HepG2 (cell line): ENCODE data around the gene NHERF2. TPM values are rescaled to one million over a fixed set of nuclear protein-coding genes. Genes with fewer than 3 reads are reported as not detected.
A peak's percentile ranks its signal among the peaks of the same experiment; 100 is the strongest.

ENCODE experiments used
- AKAP8 ChIP-seq: sonication (generic); formaldehyde crosslinking; IDR thresholded peaks from 2 replicates; pipeline ENCODE4 v1.5.1; 2020; ENCODE audit warnings: mild to moderate bottlenecking, missing genetic modification reagents
- CAMTA2 ChIP-seq: sonication (generic); formaldehyde crosslinking; IDR thresholded peaks from 2 replicates; pipeline ENCODE4 v1.4.0; 2020; ENCODE audit warnings: mild to moderate bottlenecking, missing genetic modification reagents, borderline replicate concordance
- CBX5 ChIP-seq: sonication (generic); formaldehyde crosslinking; IDR thresholded peaks from 2 replicates; pipeline ENCODE4 v1.4.0; 2020; ENCODE audit warnings: missing genetic modification reagents, borderline replicate concordance
- CHD4 ChIP-seq: fragments of 200-600 bp; sonication (generic); IDR thresholded peaks from 2 replicates; pipeline ENCODE4 v1.7.0; 2017; ENCODE audit warnings: mild to moderate bottlenecking, low read length, borderline replicate concordance
- ERF ChIP-seq: IDR thresholded peaks from 2 replicates; pipeline ENCODE4 v1.6.1; 2018; ENCODE audit warnings: missing biosample characterization, missing genetic modification reagents
- FLYWCH1 ChIP-seq: sonication (generic); formaldehyde crosslinking; IDR thresholded peaks from 2 replicates; pipeline ENCODE4 v1.8.1; 2023; ENCODE audit warnings: mild to moderate bottlenecking, missing genetic modification reagents
- FOXA3 ChIP-seq: IDR thresholded peaks from 2 replicates; pipeline ENCODE4 v1.6.1; 2016; ENCODE audit warnings: missing genetic modification reagents, missing compliant biosample characterization
- GZF1 ChIP-seq: sonication (generic); formaldehyde crosslinking; IDR thresholded peaks from 2 replicates; pipeline ENCODE4 v1.5.1; 2020; ENCODE audit warnings: mild to moderate bottlenecking, missing genetic modification reagents
- MATR3 ChIP-seq: sonication (generic); formaldehyde crosslinking; IDR thresholded peaks from 2 replicates; pipeline ENCODE4 v1.4.0; 2020; ENCODE audit warnings: missing genetic modification reagents
- MTF2 ChIP-seq: sonication (generic); formaldehyde crosslinking; IDR thresholded peaks from 2 replicates; pipeline ENCODE4 v1.5.0; 2020; ENCODE audit warnings: missing genetic modification reagents, borderline replicate concordance
- NCOA1 ChIP-seq: sonication (generic); formaldehyde crosslinking; IDR thresholded peaks from 2 replicates; pipeline ENCODE4 v1.9.0; 2021; ENCODE audit warnings: missing genetic modification reagents
- NR1H2 ChIP-seq: sonication (generic); formaldehyde crosslinking; IDR thresholded peaks from 2 replicates; pipeline ENCODE4 v1.8.1; 2022; ENCODE audit warnings: low read depth, missing genetic modification reagents, borderline replicate concordance
- RXRB ChIP-seq: IDR thresholded peaks from 2 replicates; pipeline ENCODE4 v1.6.1; 2016; ENCODE audit warnings: borderline replicate concordance, missing genetic modification reagents, missing compliant biosample characterization
- SIX1 ChIP-seq: sonication (generic); formaldehyde crosslinking; IDR thresholded peaks from 2 replicates; pipeline ENCODE4 v1.4.0; 2020; ENCODE audit warnings: missing genetic modification reagents, borderline replicate concordance
- TBL1XR1 ChIP-seq: fragments of 150-350 bp; IDR thresholded peaks from 2 replicates; pipeline ENCODE4 v1.6.1; 2014; ENCODE audit warnings: borderline replicate concordance, low read length; ENCODE audit not compliant: partially characterized antibody
- TEAD2 ChIP-seq: sonication (generic); formaldehyde crosslinking; IDR thresholded peaks from 2 replicates; pipeline ENCODE4 v1.9.0; 2021; ENCODE audit warnings: missing genetic modification reagents
- ZKSCAN1 ChIP-seq: fragments of 150-350 bp; IDR thresholded peaks from 2 replicates; pipeline ENCODE4 v1.6.1; 2014; ENCODE audit warnings: low read length
- ZNF691 ChIP-seq: sonication (generic); formaldehyde crosslinking; IDR thresholded peaks from 2 replicates; pipeline ENCODE4 v1.4.0; 2020; ENCODE audit warnings: missing genetic modification reagents, low read depth, mild to moderate bottlenecking, borderline replicate concordance
- ZNF839 ChIP-seq: sonication (generic); formaldehyde crosslinking; IDR thresholded peaks from 2 replicates; pipeline ENCODE4 v1.4.0; 2020; ENCODE audit warnings: missing genetic modification reagents, mild to moderate bottlenecking, borderline replicate concordance
- polyA plus RNA-seq, 8 experiments: library from polyadenylated mRNA; depleted of rRNA in 3 of 8; stranded (reverse) in 7 of 8; unstranded in 1 of 8; fragments of >200 nt; fragmentation: Illumina TruSeq in 4 of 8; extraction: Trizol in 4 of 8; gene quantifications; 2 replicates each; pipeline versions ENCODE4 v1.2.1 to v1.2.3, GENCODE V29; 2011 to 2016; ENCODE audit warnings: low read depth in 4 of 8, missing spikeins in 1 of 8, mixed read lengths in 1 of 8; ENCODE audit not compliant: insufficient read depth in 1 of 8
- total RNA-seq, 5 experiments: library from RNA; depleted of rRNA; stranded (reverse); fragments of >200 nt; fragmentation: Illumina TruSeq; extraction: Trizol; gene quantifications; 2 replicates each; pipeline ENCODE4 v1.2.3, GENCODE V29; 2016; ENCODE audit warnings: low read depth in 1 of 5
- TF ChIP-seq, protein P1 (sequence below): sonication (generic); formaldehyde crosslinking; IDR thresholded peaks from 2 replicates; pipeline ENCODE4 v1.5.0; 2020; ENCODE audit warnings: missing genetic modification reagents
- TF ChIP-seq, protein P2 (sequence below): sonication (generic); formaldehyde crosslinking; IDR thresholded peaks from 2 replicates; pipeline ENCODE4 v1.4.0; 2020; ENCODE audit warnings: missing genetic modification reagents, borderline replicate concordance
- TF ChIP-seq, protein P3 (sequence below): sonication (generic); formaldehyde crosslinking; IDR thresholded peaks from 2 replicates; pipeline ENCODE4 v1.4.0; 2020; ENCODE audit warnings: missing genetic modification reagents
- TF ChIP-seq, protein P4 (sequence below): sonication (generic); formaldehyde crosslinking; IDR thresholded peaks from 2 replicates; pipeline ENCODE4 v1.8.0; 2022; ENCODE audit warnings: mild to moderate bottlenecking, missing genetic modification reagents, moderate library complexity

NHERF2 gene
- total and polyA plus RNA-seq, 2 of the 13 experiments (the other 11 are each of a cell fraction or from before 2014, with no cell fraction given) = 23.7 to 39.3 TPM

GRCh38 chr16:2009791-2010510, 16.8 kb upstream of the NHERF2 start, which contains the start of gene ZNF598 (continued):
- peak; percentile 22; the same call in 1 of the 2 replicates for TF ChIP-seq SIX1 (CRISPR knock-in tag)
- TF ChIP-seq CHD4 = no peak
- TF ChIP-seq CBX5 (CRISPR knock-in tag) = 0 out of 2 replicates have a peak, but pooled peaks have one; percentile 20
- peak; percentile 58 for TF ChIP-seq ERF
- TF ChIP-seq, protein P1, sequence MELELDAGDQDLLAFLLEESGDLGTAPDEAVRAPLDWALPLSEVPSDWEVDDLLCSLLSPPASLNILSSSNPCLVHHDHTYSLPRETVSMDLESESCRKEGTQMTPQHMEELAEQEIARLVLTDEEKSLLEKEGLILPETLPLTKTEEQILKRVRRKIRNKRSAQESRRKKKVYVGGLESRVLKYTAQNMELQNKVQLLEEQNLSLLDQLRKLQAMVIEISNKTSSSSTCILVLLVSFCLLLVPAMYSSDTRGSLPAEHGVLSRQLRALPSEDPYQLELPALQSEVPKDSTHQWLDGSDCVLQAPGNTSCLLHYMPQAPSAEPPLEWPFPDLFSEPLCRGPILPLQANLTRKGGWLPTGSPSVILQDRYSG (CRISPR knock-in tag) = no peak
- no peak for TF ChIP-seq ZNF839
- no peak for TF ChIP-seq GZF1
- TF ChIP-seq AKAP8 (CRISPR knock-in tag) = no peak
- TF ChIP-seq, protein P2, sequence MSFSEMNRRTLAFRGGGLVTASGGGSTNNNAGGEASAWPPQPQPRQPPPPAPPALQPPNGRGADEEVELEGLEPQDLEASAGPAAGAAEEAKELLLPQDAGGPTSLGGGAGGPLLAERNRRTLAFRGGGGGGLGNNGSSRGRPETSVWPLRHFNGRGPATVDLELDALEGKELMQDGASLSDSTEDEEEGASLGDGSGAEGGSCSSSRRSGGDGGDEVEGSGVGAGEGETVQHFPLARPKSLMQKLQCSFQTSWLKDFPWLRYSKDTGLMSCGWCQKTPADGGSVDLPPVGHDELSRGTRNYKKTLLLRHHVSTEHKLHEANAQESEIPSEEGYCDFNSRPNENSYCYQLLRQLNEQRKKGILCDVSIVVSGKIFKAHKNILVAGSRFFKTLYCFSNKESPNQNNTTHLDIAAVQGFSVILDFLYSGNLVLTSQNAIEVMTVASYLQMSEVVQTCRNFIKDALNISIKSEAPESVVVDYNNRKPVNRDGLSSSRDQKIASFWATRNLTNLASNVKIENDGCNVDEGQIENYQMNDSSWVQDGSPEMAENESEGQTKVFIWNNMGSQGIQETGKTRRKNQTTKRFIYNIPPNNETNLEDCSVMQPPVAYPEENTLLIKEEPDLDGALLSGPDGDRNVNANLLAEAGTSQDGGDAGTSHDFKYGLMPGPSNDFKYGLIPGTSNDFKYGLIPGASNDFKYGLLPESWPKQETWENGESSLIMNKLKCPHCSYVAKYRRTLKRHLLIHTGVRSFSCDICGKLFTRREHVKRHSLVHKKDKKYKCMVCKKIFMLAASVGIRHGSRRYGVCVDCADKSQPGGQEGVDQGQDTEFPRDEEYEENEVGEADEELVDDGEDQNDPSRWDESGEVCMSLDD (CRISPR knock-in tag) = no peak
- peak; percentile 81; the same call in 1 of the 2 replicates for TF ChIP-seq CAMTA2 (CRISPR knock-in tag)
- TF ChIP-seq RXRB (CRISPR knock-in tag) = peak; percentile 30; the same call in 1 of the 2 replicates
- TF ChIP-seq FOXA3 (CRISPR knock-in tag) = no peak
- TF ChIP-seq, protein P3, sequence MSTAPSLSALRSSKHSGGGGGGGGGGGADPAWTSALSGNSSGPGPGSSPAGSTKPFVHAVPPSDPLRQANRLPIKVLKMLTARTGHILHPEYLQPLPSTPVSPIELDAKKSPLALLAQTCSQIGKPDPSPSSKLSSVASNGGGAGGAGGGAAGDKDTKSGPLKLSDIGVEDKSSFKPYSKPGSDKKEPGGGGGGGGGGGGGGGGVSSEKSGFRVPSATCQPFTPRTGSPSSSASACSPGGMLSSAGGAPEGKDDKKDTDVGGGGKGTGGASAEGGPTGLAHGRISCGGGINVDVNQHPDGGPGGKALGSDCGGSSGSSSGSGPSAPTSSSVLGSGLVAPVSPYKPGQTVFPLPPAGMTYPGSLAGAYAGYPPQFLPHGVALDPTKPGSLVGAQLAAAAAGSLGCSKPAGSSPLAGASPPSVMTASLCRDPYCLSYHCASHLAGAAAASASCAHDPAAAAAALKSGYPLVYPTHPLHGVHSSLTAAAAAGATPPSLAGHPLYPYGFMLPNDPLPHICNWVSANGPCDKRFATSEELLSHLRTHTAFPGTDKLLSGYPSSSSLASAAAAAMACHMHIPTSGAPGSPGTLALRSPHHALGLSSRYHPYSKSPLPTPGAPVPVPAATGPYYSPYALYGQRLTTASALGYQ (CRISPR knock-in tag) = no peak
- TF ChIP-seq MATR3 (CRISPR knock-in tag) = no peak
- no peak for TF ChIP-seq NR1H2 (CRISPR knock-in tag)
- no peak for TF ChIP-seq MTF2 (CRISPR knock-in tag)
- TF ChIP-seq FLYWCH1 (CRISPR knock-in tag) = no peak
- TF ChIP-seq, protein P4, sequence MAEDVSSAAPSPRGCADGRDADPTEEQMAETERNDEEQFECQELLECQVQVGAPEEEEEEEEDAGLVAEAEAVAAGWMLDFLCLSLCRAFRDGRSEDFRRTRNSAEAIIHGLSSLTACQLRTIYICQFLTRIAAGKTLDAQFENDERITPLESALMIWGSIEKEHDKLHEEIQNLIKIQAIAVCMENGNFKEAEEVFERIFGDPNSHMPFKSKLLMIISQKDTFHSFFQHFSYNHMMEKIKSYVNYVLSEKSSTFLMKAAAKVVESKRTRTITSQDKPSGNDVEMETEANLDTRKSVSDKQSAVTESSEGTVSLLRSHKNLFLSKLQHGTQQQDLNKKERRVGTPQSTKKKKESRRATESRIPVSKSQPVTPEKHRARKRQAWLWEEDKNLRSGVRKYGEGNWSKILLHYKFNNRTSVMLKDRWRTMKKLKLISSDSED (CRISPR knock-in tag) = no peak
- no peak for TF ChIP-seq NCOA1
- no peak for TF ChIP-seq ZKSCAN1
- no peak for TF ChIP-seq ZNF691 (CRISPR knock-in tag)
- TF ChIP-seq TBL1XR1 = no peak
- no peak for TF ChIP-seq TEAD2
